Forelimb muscle (tissue), 1 donor: Measurements from ENCODE around the gene EMC8. TPM values are rescaled to one million over a fixed set of nuclear protein-coding genes. Genes with fewer than 3 reads are reported as not detected.
A peak's percentile ranks its signal among the peaks of the same experiment; 100 is the strongest.
"Not testable (repeated sequence)": the region's sequence is repeated elsewhere in the genome, so short reads cannot be mapped to it uniquely, and the experiment has no call there.

Source experiments
- DNase-seq: peaks from one replicate; pipeline ENCODE4 v3.0.0-alpha.2; 2013; ENCODE audit warnings: low read depth
- polyA plus RNA-seq: library from polyadenylated mRNA; unstranded; fragments of 120-200 nt; gene quantifications from one replicate; pipeline ENCODE4 v1.2.1, GENCODE V29; 2013; ENCODE audit not compliant: insufficient read length

EMC8 gene
- 18.3 TPM for polyA plus RNA-seq

- peak; percentile 74 for DNase-seq
Measured at GRCh38 chr16:85799497-85800320, at the start of gene EMC8, which contains the start of gene COX4I1. TSS of gene EMC8 (minus strand) at chr16:85799544. CDS start at chr16:85799295, 249 bp downstream. TSS of gene COX4I1 (plus strand) at chr16:85799695. CDS start at chr16:85801206, 1,511 bp downstream.

- DNase-seq: no peak
Measured at GRCh38 chr16:85848986-85849385, 49.6 kb upstream of the EMC8 start.

- DNase-seq: no peak
Measured at GRCh38 chr16:85847681-85848601, 48.6 kb upstream of the EMC8 start.

- DNase-seq: no peak
Measured at GRCh38 chr16:85847036-85847435, 47.7 kb upstream of the EMC8 start.

GRCh38 chr16:85846461-85846860, 47.1 kb upstream of the EMC8 start:
- DNase-seq: no peak

- no peak for DNase-seq
Measured at GRCh38 chr16:85845266-85845665, 45.9 kb upstream of the EMC8 start.

GRCh38 chr16:85844786-85845185, 45.4 kb upstream of the EMC8 start:
- no peak for DNase-seq

GRCh38 chr16:85844169-85844481, 44.8 kb upstream of the EMC8 start:
- DNase-seq: no peak

- no peak for DNase-seq
Measured at GRCh38 chr16:85843471-85844168, 44.3 kb upstream of the EMC8 start.

- DNase-seq: no peak
Measured at GRCh38 chr16:85842848-85843247, 43.5 kb upstream of the EMC8 start.

GRCh38 chr16:85842435-85842834, 43.1 kb upstream of the EMC8 start:
- DNase-seq: no peak

- no peak for DNase-seq
Measured at GRCh38 chr16:85840801-85841200, 41.5 kb upstream of the EMC8 start.

GRCh38 chr16:85840395-85840794, 41.1 kb upstream of the EMC8 start:
- no peak for DNase-seq

- no peak for DNase-seq
Measured at GRCh38 chr16:85839681-85840240, 40.4 kb upstream of the EMC8 start.

GRCh38 chr16:85838876-85839585, 39.7 kb upstream of the EMC8 start:
- DNase-seq: no peak

GRCh38 chr16:85838381-85838780, 39.0 kb upstream of the EMC8 start:
- DNase-seq: no peak

- DNase-seq: not testable (repeated sequence)
Measured at GRCh38 chr16:85837654-85838053, 38.3 kb upstream of the EMC8 start.

GRCh38 chr16:85836706-85837582, 37.6 kb upstream of the EMC8 start:
- DNase-seq: no peak

- DNase-seq: no peak
Measured at GRCh38 chr16:85835956-85836705, 36.8 kb upstream of the EMC8 start.
